Tibial nerve (tissue), 4 donors: ENCODE measurements around the gene DAB1. TPM values are rescaled to one million over a fixed set of nuclear protein-coding genes. Genes with fewer than 3 reads are reported as not detected.

Source experiments
- DNase-seq, 2 donors: peaks; one replicate each; pipeline ENCODE4 v3.0.0-alpha.2; 2019; ENCODE audit warnings: low spot score in 2 of 2
- H3K27ac ChIP-seq, 4 donors: fragments of 200-600 bp; sonication (generic) in 3 of 4; one replicate each; pipeline ENCODE4 v1.5.1; 2017 to 2019; ENCODE audit warnings: mild to moderate bottlenecking in 1 of 4
- H3K27me3 ChIP-seq, 2 donors: fragments of 200-600 bp; sonication (generic) in 1 of 2; one replicate each; pipeline versions ENCODE4 v1.5.1 to v1.6.0; 2017 to 2019
- H3K36me3 ChIP-seq, 3 donors: fragments of 200-600 bp; sonication (generic); one replicate each; pipeline ENCODE4 v1.5.1; 2018 to 2019
- H3K4me1 ChIP-seq, 4 donors: fragments of 200-600 bp; sonication (generic) in 3 of 4; one replicate each; pipeline ENCODE4 v1.5.1; 2017 to 2019
- H3K4me3 ChIP-seq, 4 donors: fragments of 200-600 bp; sonication (generic) in 3 of 4; one replicate each; pipeline ENCODE4 v1.5.1; 2017 to 2019; ENCODE audit warnings: mild to moderate bottlenecking in 1 of 4, moderate library complexity in 1 of 4
- H3K9me3 ChIP-seq, 4 donors: fragments of 200-600 bp; sonication (generic) in 3 of 4; one replicate each; pipeline ENCODE4 v1.5.1; 2017 to 2019
- EP300 ChIP-seq, 2 donors: sonication (generic); formaldehyde crosslinking; IDR thresholded peaks; one replicate each; pipeline ENCODE4 v1.6.1; 2017; ENCODE audit warnings: antibody characterized with exemption in 2 of 2, mild to moderate bottlenecking in 1 of 2
- POLR2A ChIP-seq, 2 donors: fragments of 450-650 bp; IDR thresholded peaks; one replicate each; pipeline ENCODE4 v1.6.1; 2017; ENCODE audit warnings: antibody characterized with exemption in 2 of 2, mild to moderate bottlenecking in 2 of 2, moderate library complexity in 2 of 2
- WGBS, 2 donors: methylation state at CpG; one replicate each; pipeline ENCODE4 v1.1.5; 2018; 5-methylcytosine and 5-hydroxymethylcytosine counted together
- total RNA-seq, 4 donors: library from RNA; depleted of rRNA; stranded (reverse); fragments of >200 nt; gene quantifications; one replicate each; pipeline ENCODE4 v1.1.0, GENCODE V29; 2016
- TF ChIP-seq, protein P1 (sequence below), 5 experiments: fragments of 200-600 bp in 3 of 5; fragments of 450-650 bp in 2 of 5; sonication (generic) in 3 of 5; IDR thresholded peaks; one replicate each; pipeline ENCODE4 v1.5.1; 2016 to 2019; ENCODE audit warnings: antibody characterized with exemption in 5 of 5, mild to moderate bottlenecking in 3 of 5, moderate library complexity in 2 of 5

Gene DAB1
- total RNA-seq, 4 donors from 2014 or later = 4.0 to 8.3 (median 4.4) TPM

- TF ChIP-seq, protein P1, sequence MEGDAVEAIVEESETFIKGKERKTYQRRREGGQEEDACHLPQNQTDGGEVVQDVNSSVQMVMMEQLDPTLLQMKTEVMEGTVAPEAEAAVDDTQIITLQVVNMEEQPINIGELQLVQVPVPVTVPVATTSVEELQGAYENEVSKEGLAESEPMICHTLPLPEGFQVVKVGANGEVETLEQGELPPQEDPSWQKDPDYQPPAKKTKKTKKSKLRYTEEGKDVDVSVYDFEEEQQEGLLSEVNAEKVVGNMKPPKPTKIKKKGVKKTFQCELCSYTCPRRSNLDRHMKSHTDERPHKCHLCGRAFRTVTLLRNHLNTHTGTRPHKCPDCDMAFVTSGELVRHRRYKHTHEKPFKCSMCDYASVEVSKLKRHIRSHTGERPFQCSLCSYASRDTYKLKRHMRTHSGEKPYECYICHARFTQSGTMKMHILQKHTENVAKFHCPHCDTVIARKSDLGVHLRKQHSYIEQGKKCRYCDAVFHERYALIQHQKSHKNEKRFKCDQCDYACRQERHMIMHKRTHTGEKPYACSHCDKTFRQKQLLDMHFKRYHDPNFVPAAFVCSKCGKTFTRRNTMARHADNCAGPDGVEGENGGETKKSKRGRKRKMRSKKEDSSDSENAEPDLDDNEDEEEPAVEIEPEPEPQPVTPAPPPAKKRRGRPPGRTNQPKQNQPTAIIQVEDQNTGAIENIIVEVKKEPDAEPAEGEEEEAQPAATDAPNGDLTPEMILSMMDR (IDR thresholded peaks at IDR 0.05) = peak; percentile 32 to 64 (median 50)
- TF ChIP-seq EP300 (IDR thresholded peaks at IDR 0.05) = no peak
- Histone ChIP-seq H3K36me3 (no peaks in the 10 kb centered on the region), H3K27me3 (peaks cover 0 to 45% of the 10 kb centered on the region in 2 donors), H3K27ac (peak overlapping the region; percentile 42 to 84 (median 70)), H3K4me1 (peaks cover 0 to 28% (median 3%) of the 10 kb centered on the region in 4 donors), H3K4me3 (peak overlapping the region; percentile 34 to 60 (median 40)), H3K9me3 (no peaks in the 10 kb centered on the region)
- WGBS, 2 donors = 2% methylated on average over 46 to 47 of the region's 63 CpGs
- no peak for DNase-seq
These were observed 569 bp upstream of the DAB1 start for GRCh38 chr1:57424231-57425027.

DNA sequence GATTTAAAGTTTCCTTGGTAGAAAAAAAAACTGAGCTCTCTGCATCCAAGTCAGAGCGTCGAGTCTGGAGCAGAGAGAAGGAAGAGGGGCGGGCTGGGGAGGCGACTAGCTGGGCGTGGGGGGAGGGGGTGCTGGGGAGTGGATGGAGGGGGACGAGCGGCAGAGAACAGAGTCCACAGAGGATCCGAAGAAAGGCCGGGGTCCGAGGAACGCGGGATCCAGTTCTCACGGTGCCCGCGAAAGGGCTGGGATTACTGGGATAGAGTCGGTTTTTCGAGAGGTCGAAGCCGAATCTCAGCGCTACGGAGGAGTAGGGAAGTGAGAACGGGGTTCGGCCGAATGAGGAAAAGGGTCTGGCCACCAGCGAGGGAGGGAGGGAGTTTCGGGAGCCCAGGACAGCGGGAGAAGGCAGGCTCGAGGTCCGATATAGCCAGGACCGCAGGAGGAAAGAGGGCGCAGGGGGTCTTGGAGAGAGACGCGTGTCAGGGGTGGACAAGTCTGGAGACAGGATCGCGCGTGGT lies 665 bp downstream of the DAB1 start:
- no peak for DNase-seq
- H3K4me3 ChIP-seq = peak overlapping the region; percentile 34 to 60 (median 45)
- TF ChIP-seq, protein P1 (IDR thresholded peaks at IDR 0.05) = no peak
- no peak for TF ChIP-seq POLR2A (IDR thresholded peaks at IDR 0.05)
- no peak for TF ChIP-seq EP300 (IDR thresholded peaks at IDR 0.05)
- no peaks in the 10 kb centered on the region for H3K9me3 ChIP-seq
- H3K27me3 ChIP-seq = peaks cover 0 to 51% of the 10 kb centered on the region in 2 donors
- peaks cover 0 to 28% (median 3%) of the 10 kb centered on the region in 4 donors for H3K4me1 ChIP-seq
- H3K27ac ChIP-seq = peak overlapping the region in 3 of 4 donors; percentile 27 to 84 (median 84)
- whole genome bisulfite sequencing, 2 donors = 0 to 1% methylated on average over 35 to 36 of the region's 36 CpGs
- H3K36me3 ChIP-seq = no peaks in the 10 kb centered on the region

DNA sequence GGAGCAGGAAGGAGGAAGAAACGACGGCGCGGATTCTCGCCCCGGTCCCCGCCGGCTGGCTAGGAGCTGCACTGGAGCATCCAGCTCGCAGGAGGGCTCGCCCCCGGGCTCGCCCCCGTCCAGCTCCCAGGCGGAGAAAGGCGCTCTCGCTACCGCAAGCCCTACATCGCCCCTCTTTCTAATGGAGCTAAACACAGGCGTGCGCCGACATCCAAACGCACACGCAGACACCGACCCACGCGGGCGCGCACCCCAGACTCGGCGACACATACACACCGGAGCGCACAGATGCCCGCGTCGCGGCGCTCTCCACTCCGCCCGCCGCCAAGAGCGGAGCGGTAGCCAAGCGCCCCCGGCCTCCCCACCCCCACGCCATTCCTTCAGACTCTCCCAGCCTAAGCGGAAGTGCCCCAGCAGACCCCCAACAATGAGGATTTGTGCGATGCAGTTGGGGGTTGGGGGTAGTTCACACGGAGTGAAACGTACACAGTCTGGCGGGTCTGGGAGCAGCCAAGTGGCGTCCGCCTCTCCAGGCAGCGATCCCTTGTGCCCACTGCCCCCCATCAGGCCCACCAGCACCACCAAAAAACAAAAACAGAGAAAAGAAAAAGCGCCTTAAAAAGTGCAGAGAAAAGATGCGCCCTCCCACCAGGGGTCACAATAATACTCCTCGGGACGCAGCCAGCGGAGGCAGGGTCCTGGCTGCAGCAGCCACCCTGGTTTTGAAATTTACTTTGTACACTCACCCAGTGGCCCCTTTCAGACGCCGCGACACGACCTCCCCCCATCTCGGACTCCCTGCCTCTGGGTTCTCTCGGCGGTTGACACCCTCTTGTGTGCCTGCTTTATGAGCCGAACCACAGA lies 1.4 kb downstream of the DAB1 start:
- H3K27ac ChIP-seq = peak overlapping the region in 2 of 4 donors; percentile 84
- no peaks in the 10 kb centered on the region for H3K9me3 ChIP-seq
- 0 to 1% methylated on average over 55 to 63 of the region's 66 CpGs for WGBS, 2 donors
- no peaks in the 10 kb centered on the region for H3K36me3 ChIP-seq
- H3K4me1 ChIP-seq = peaks cover 0 to 28% (median 3%) of the 10 kb centered on the region in 4 donors
- TF ChIP-seq POLR2A (IDR thresholded peaks at IDR 0.05) = no peak
- TF ChIP-seq, protein P1 (IDR thresholded peaks at IDR 0.05) = peak in 1 of 5 experiments; percentile 8
- H3K4me3 ChIP-seq = peak overlapping the region; percentile 34 to 60 (median 45)
- no peak for DNase-seq
- H3K27me3 ChIP-seq = peaks cover 0 to 51% of the 10 kb centered on the region in 2 donors

DNA sequence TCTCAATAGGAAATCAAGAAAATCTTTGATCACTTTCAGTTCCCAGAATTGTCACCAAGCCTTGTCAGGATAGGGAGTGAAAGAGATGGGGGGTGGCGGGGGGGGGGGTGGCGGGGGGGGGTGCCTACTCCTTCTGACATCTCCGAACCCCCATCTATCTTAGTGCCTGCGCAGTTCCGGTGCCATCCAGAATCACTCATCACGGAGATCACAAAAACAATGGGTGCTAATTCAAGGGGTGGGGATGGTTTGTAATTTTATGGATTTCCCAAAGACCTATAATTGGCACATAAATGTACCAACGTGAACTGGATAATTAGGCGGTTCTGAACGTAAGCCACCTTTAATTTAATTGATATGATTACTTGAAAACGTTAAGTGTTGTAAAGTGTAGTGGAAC lies 2.1 kb downstream of the DAB1 start:
- TF ChIP-seq, protein P1 (IDR thresholded peaks at IDR 0.05) = no peak
- no peak for TF ChIP-seq EP300 (IDR thresholded peaks at IDR 0.05)
- TF ChIP-seq POLR2A (IDR thresholded peaks at IDR 0.05) = no peak
- Histone ChIP-seq H3K27ac (peak overlapping the region in 2 of 4 donors; percentile 84), H3K27me3 (peaks cover 0 to 51% of the 10 kb centered on the region in 2 donors)

More for the DNA sequence above, 2.1 kb downstream of the DAB1 start:
- Histone ChIP-seq H3K4me3 (peak overlapping the region in 3 of 4 donors; percentile 34 to 60 (median 45)), H3K9me3 (no peaks in the 10 kb centered on the region), H3K36me3 (no peaks in the 10 kb centered on the region), H3K4me1 (peaks cover 0 to 28% (median 3%) of the 10 kb centered on the region in 4 donors)
- no peak for DNase-seq
- 3 to 5% methylated on average over 10 of the region's 10 CpGs for WGBS, 2 donors
